OCI-LY3 (cell line): ENCODE results near the gene USP10.

Experiments used
- CTCF ChIP-seq: fragments of 200-600, 300-600 bp; sonication (generic); IDR thresholded peaks from 2 replicates; pipeline ENCODE4 v1.5.1; 2014; ENCODE audit warnings: antibody characterized with exemption, low read length, low read depth
- EZH2phosphoT487 ChIP-seq: fragments of 200-600 bp; shearing (Covaris generic); IDR thresholded peaks from 2 replicates; pipeline ENCODE4 v1.6.1; 2018; ENCODE audit warnings: antibody characterized with exemption, mixed run types, low read depth

GRCh38 chr16:84659656-84660300 lies 40.0 kb upstream of the USP10 start:
- TF ChIP-seq CTCF: no peak
- no peak for TF ChIP-seq EZH2phosphoT487
